ENCODE data around the gene FANCG.

- TF ChIP-seq CTCF (IDR thresholded peaks at IDR 0.05) (no peak), POLR2A (IDR thresholded peaks at IDR 0.05) (no peak)
These were observed 22.7 kb upstream of the FANCG start for GRCh38 chr9:35102465-35102768.
